KOPT-K1 (cell line): Measurements from ENCODE around the gene NKD1.

Experiments used
- H3K27ac ChIP-seq: fragments of 200-600 bp; sonication (generic); 2 replicates; pipeline ENCODE4 v1.5.1; 2016; ENCODE audit warnings: antibody characterized with exemption, mild to moderate bottlenecking, low read depth, low read length; ENCODE audit not compliant: poor library complexity, severe bottlenecking
- H3K36me3 ChIP-seq: fragments of 200-600 bp; sonication (generic); 2 replicates; pipeline ENCODE4 v1.5.1; 2017; ENCODE audit warnings: antibody characterized with exemption, mild to moderate bottlenecking, low read length, moderate library complexity; ENCODE audit not compliant: insufficient read depth
- H3K9me3 ChIP-seq: fragments of 200-600 bp; sonication (generic); 2 replicates; pipeline ENCODE4 v1.5.1; 2017; ENCODE audit warnings: antibody characterized with exemption, low read length, mild to moderate bottlenecking; ENCODE audit not compliant: insufficient read depth, poor library complexity, severe bottlenecking

NKD1 gene

DNA sequence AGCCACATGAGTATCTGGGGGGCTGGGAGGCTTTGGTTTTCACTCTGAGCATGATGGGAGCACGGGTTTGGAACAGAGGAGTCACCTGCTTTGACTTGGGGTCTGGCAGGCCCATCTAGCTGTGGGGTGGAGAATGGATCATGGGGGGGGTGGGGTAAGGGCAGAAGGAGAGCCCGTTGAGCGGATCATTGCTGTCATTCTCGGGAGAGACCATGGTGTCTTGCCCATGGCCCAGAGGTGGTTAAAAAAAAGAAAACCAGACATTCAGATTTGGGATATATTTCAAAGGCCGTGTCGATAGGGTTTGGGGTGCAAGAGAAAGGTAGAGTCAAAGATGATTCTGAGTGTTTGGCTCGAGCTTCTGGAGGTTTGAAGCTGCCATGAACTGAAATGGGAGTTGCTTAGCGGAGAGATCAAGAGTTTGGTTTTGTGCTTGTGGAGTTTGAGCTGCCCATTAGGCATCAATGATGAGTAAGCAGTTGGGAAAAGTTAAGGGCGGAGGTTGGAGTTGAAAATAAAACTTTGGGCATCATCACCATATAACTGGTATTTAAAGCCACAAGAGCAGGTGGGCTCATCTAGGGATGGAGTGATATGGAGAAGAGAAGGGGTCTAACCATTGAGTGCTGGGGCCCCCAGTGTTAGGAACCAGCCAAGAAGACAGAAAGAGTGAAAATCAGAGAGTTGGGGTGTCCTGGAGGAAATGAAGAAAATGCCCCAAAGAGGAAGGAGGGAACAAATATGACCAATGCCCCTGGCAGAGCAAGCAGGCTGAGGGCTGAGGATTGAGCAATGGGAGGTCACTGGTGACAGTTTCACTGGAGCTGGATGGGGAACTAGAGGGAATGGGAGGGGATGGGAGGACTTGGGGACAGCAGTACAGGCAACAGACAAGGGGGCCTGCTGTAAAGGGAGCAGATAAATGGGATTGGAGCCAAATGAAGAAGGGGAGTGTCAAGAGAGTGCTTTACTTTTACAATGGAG, 147.1 kb downstream of the NKD1 start:
- no peak overlapping the region for H3K27ac ChIP-seq
- H3K36me3 ChIP-seq = no peaks in the 10 kb centered on the region
- H3K9me3 ChIP-seq = no peaks in the 10 kb centered on the region

DNA sequence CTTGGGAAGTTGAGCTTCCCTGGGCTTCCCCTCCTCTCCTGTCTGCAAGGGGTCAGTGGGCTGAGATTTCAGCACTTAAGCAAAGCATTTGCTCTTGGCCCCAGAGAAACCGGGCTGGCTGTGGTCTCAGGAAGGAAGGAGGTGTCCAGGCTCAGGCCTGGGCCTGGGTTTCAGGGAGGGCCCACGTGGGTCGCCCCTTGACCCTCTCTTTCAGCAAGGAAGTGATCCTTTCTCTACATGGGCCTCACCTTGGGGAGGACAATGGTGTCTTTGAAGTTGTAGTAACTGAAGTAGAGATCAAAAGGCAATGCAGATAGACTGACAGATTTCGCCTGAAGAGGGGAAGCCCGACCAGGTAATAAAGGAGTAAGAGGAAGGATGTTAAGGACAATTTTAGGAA, 147.9 kb downstream of the NKD1 start:
- Histone ChIP-seq H3K36me3 (no peaks in the 10 kb centered on the region), H3K9me3 (no peaks in the 10 kb centered on the region)

DNA sequence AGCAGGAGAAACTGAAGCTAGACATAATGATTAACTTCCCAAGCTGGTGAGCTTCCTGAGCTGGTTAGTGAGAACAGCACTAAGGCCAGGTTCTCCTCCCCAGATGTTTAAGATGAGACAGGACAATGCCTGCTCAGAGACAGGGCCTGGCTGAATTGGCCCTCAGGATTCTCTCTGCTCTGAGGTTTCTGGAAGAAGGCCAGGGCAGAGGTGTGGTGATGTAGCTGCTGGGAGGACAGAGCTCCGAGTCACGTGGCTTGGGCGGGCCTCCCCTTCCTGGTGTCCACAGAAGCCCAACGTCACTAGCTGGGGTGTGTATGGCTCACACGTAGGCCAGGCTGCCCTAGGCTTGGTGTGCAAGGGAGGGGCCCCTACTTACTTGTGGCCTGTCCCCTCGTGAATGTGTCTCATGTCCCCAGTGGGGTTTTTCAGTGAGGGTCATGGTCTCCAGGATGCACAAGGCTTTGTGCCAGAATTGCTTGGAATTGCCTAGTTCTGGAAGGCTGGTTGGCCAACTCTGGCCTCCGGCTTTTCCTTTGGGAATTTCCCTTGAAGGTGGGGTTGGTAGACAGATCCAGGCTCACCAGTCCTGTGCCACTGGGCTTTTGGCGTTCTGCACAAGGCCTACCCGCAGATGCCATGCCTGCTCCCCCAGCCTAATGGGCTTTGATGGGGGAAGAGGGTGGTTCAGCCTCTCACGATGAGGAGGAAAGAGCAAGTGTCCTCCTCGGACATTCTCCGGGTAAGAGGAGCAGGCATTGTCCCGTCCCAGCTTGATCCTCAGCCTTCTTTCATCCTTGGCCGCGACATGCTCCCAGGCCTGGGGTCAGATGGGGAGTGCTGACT, 148.6 kb downstream of the NKD1 start:
- Histone ChIP-seq H3K9me3 (no peaks in the 10 kb centered on the region), H3K36me3 (no peaks in the 10 kb centered on the region), H3K27ac (no peak overlapping the region)

More for the DNA sequence above, 147.9 kb downstream of the NKD1 start:
- no peak overlapping the region for H3K27ac ChIP-seq

DNA sequence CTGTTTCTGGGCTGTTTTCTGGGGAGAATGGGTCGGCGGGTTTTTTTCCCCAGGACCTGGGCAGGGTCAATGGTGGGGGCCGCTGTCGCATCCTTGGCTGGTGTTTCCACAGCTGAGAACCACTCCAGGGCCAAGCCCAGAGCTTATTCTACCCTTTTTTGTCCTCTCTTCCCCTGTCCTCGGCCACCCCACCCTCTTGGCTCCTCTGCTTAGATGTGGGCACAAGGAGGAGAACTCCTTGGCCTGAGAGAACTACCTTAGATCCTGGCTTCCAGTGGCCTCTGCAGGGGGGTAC, 149.2 kb downstream of the NKD1 start:
- Histone ChIP-seq H3K27ac (no peak overlapping the region), H3K36me3 (no peaks in the 10 kb centered on the region)

DNA sequence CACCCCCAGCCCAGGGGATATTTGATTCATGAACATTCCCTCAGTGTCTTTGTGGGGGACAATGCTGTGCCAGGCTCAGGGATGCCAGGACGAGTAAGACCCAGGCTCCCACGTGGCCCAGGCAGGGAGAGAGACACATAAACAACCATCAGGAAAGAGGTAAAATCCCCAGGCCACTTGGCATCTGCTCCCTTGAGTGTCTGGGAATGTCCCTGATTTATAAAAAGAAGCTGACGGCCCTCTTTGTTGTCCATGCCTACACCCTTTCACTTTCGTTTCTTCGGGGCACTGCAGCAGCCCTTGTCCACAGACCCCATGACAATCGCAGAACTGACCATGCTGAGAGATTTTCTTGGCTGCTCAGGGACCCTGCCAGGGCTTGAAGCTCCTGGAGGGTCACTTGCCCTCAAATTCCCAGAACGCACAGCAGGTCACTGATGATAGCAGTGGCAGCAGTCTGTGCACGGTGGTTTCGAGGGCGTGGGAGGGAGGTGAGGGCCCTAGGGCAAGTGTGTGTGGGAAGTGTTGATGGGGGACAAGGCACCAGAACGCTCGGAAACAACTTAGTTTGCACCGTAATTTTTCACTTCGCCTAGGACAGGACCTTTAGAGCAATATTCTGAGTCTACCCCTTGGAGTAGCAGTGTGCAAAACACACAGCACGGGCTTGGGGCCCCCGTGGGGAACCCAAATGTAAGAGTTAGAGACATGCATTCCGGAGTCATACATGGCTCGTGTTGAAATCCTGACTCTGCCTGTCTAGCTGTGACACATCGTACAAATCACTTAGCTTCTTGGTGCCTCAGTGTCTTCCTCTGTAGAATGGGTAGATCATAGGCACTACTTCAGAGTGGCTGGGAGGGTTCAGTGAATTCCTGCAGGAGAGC, 149.9 kb downstream of the NKD1 start:
- Histone ChIP-seq H3K36me3 (no peaks in the 10 kb centered on the region), H3K27ac (no peak overlapping the region), H3K9me3 (no peaks in the 10 kb centered on the region)

More for the DNA sequence above, 149.2 kb downstream of the NKD1 start:
- no peaks in the 10 kb centered on the region for H3K9me3 ChIP-seq
